ENCODE results near the gene SCNN1A. TPM values are rescaled to one million over a fixed set of nuclear protein-coding genes. Genes with fewer than 3 reads are reported as not detected.

SCNN1A gene
- total and polyA plus RNA-seq, 2 of the 13 experiments (the other 11 are each of a cell fraction or from before 2014, with no cell fraction given): 1.5 to 14.6 TPM

- TF ChIP-seq CREB3 (CRISPR knock-in tag; IDR thresholded peaks at IDR 0.05) (no peak), EHMT2 (IDR thresholded peaks at IDR 0.05; ENCODE audit: borderline replicate concordance, low read depth, low read length) (no peak), ZBTB40 (IDR thresholded peaks at IDR 0.05) (no peak), ZBTB40 (CRISPR knock-in tag; IDR thresholded peaks at IDR 0.05) (0 out of 2 replicates have a peak, but pooled peaks have one; percentile 2), DNMT1 (CRISPR knock-in tag; IDR thresholded peaks at IDR 0.05) (no peak), ZNF501 (CRISPR knock-in tag; IDR thresholded peaks at IDR 0.05) (no peak; the same call in 1 of the 2 replicates), PAXIP1 (CRISPR knock-in tag; conservative IDR thresholded peaks at IDR 0.05) (peak; percentile 77), ZFP90 (CRISPR knock-in tag; IDR thresholded peaks at IDR 0.05; ENCODE audit: borderline replicate concordance) (0 out of 2 replicates have a peak, but pooled peaks have one; percentile 17), ZNF292 (CRISPR knock-in tag; IDR thresholded peaks at IDR 0.05; ENCODE audit: borderline replicate concordance, low read depth) (peak; percentile 51; the same call in 1 of the 2 replicates), IRF1 (CRISPR knock-in tag; IDR thresholded peaks at IDR 0.05; ENCODE audit: low read depth) (no peak), ZNF296 (CRISPR knock-in tag; conservative IDR thresholded peaks at IDR 0.05) (no peak), ERF (CRISPR knock-in tag; IDR thresholded peaks at IDR 0.05) (peak; percentile 51; the same call in 1 of the 2 replicates), SOX6 (IDR thresholded peaks at IDR 0.05) (no peak), SOX6 (CRISPR knock-in tag; IDR thresholded peaks at IDR 0.05) (peak; percentile 61)
These were observed 4.2 kb downstream of the SCNN1A start (continued) for GRCh38 chr12:6370994-6371754.

Data from HepG2 (cell line).